ENCODE results near the gene TMEM215.

GRCh38 chr9:32832346-32832745 lies 49.0 kb downstream of the TMEM215 start:
- no peak for TF ChIP-seq GATA3 (IDR thresholded peaks at IDR 0.05; ENCODE audit: low read depth, low read length)
- no peak for TF ChIP-seq GATA2 (IDR thresholded peaks at IDR 0.05; ENCODE audit: low read depth, low read length)
